HepG2 (cell line): ENCODE data around the gene BMF. TPM values are rescaled to one million over a fixed set of nuclear protein-coding genes. Genes with fewer than 3 reads are reported as not detected.
A peak's percentile ranks its signal among the peaks of the same experiment; 100 is the strongest.

ENCODE experiments used
- ARHGAP35 ChIP-seq: sonication (generic); formaldehyde crosslinking; IDR thresholded peaks from 2 replicates; pipeline ENCODE4 v1.9.0; 2022; ENCODE audit warnings: mild to moderate bottlenecking, inconsistent platforms, moderate library complexity, missing genetic modification reagents, borderline replicate concordance
- CHD2 ChIP-seq: IDR thresholded peaks from 2 replicates; pipeline ENCODE4 v1.6.1; 2011; ENCODE audit warnings: low read depth, low read length, improper control_type of control experiment
- EED ChIP-seq: sonication (generic); formaldehyde crosslinking; IDR thresholded peaks from 2 replicates; pipeline ENCODE4 v1.5.0; 2020; ENCODE audit warnings: mild to moderate bottlenecking, missing genetic modification reagents
- HMG20B ChIP-seq: conservative IDR thresholded peaks from 2 replicates; pipeline ENCODE4 v1.6.1; 2016; ENCODE audit warnings: missing genetic modification reagents, missing compliant biosample characterization
- KMT2B ChIP-seq: IDR thresholded peaks from 2 replicates; pipeline ENCODE4 v1.6.1; 2016; ENCODE audit warnings: missing genetic modification reagents, missing compliant biosample characterization
- MED8 ChIP-seq: sonication (generic); formaldehyde crosslinking; IDR thresholded peaks from 2 replicates; pipeline ENCODE4 v1.8.1; 2023; ENCODE audit warnings: mild to moderate bottlenecking, missing genetic modification reagents; ENCODE audit not compliant: insufficient replicate concordance
- MEIS1 ChIP-seq: sonication (generic); formaldehyde crosslinking; IDR thresholded peaks from 2 replicates; pipeline ENCODE4 v1.9.0; 2021; ENCODE audit warnings: mild to moderate bottlenecking, missing genetic modification reagents, moderate library complexity, borderline replicate concordance
- MIER2 ChIP-seq: IDR thresholded peaks from 2 replicates; pipeline ENCODE4 v1.6.1; 2016; ENCODE audit warnings: missing biosample characterization, missing genetic modification reagents
- NR2F6 ChIP-seq, 2 experiments: IDR thresholded peaks; 2 replicates each; pipeline ENCODE4 v1.6.1; 2016; ENCODE audit warnings: antibody characterized with exemption in 1 of 2, mild to moderate bottlenecking in 1 of 2
- RFX5 ChIP-seq: IDR thresholded peaks from 2 replicates; pipeline ENCODE4 v1.6.1; 2011; ENCODE audit warnings: low read depth, low read length, improper control_type of control experiment
- TAF15 ChIP-seq: fragments of 200-400 bp; formaldehyde crosslinking; IDR thresholded peaks from one replicate; pipeline ENCODE4 v1.6.1; 2018; ENCODE audit warnings: mild to moderate bottlenecking, low read depth, low read length; ENCODE audit not compliant: poor library complexity, severe bottlenecking
- TIGD3 ChIP-seq: sonication (generic); formaldehyde crosslinking; IDR thresholded peaks from 2 replicates; pipeline ENCODE4 v1.5.1; 2020; ENCODE audit warnings: mild to moderate bottlenecking, missing genetic modification reagents, borderline replicate concordance
- ZNF230 ChIP-seq: sonication (generic); formaldehyde crosslinking; IDR thresholded peaks from 2 replicates; pipeline ENCODE4 v1.4.0; 2020; ENCODE audit warnings: mild to moderate bottlenecking, missing genetic modification reagents
- ZNF3 ChIP-seq: IDR thresholded peaks from 2 replicates; pipeline ENCODE4 v1.7.0; 2017; ENCODE audit warnings: inconsistent platforms
- ZNF430 ChIP-seq: sonication (generic); formaldehyde crosslinking; IDR thresholded peaks from 2 replicates; pipeline ENCODE4 v1.9.0; 2021; ENCODE audit warnings: mild to moderate bottlenecking, missing genetic modification reagents
- ZNF605 ChIP-seq: sonication (generic); formaldehyde crosslinking; IDR thresholded peaks from 2 replicates; pipeline ENCODE4 v1.8.0; 2022; ENCODE audit warnings: mild to moderate bottlenecking, missing genetic modification reagents
- ZNF646 ChIP-seq: sonication (generic); formaldehyde crosslinking; IDR thresholded peaks from 2 replicates; pipeline ENCODE4 v1.9.0; 2021; ENCODE audit warnings: mild to moderate bottlenecking, missing genetic modification reagents
- ZNF749 ChIP-seq: sonication (generic); formaldehyde crosslinking; IDR thresholded peaks from 2 replicates; pipeline ENCODE4 v1.8.0; 2022; ENCODE audit warnings: mild to moderate bottlenecking, missing genetic modification reagents, moderate library complexity, borderline replicate concordance
- polyA plus RNA-seq, 8 experiments: library from polyadenylated mRNA; depleted of rRNA in 3 of 8; stranded (reverse) in 7 of 8; unstranded in 1 of 8; fragments of >200 nt; fragmentation: Illumina TruSeq in 4 of 8; extraction: Trizol in 4 of 8; gene quantifications; 2 replicates each; pipeline versions ENCODE4 v1.2.1 to v1.2.3, GENCODE V29; 2011 to 2016; ENCODE audit warnings: low read depth in 4 of 8, missing spikeins in 1 of 8, mixed read lengths in 1 of 8; ENCODE audit not compliant: insufficient read depth in 1 of 8
- total RNA-seq, 5 experiments: library from RNA; depleted of rRNA; stranded (reverse); fragments of >200 nt; fragmentation: Illumina TruSeq; extraction: Trizol; gene quantifications; 2 replicates each; pipeline ENCODE4 v1.2.3, GENCODE V29; 2016; ENCODE audit warnings: low read depth in 1 of 5
- TF ChIP-seq, protein P1 (sequence below): IDR thresholded peaks from 2 replicates; pipeline ENCODE4 v1.6.1; 2016; ENCODE audit warnings: missing genetic modification reagents, missing compliant biosample characterization
- TF ChIP-seq, protein P2 (sequence below): IDR thresholded peaks from 2 replicates; pipeline ENCODE4 v1.6.1; 2016

Gene BMF
- total and polyA plus RNA-seq, 2 of the 13 experiments (the other 11 are each of a cell fraction or from before 2014, with no cell fraction given), result 8.7 to 15.9 TPM

- TF ChIP-seq ZNF646, result no peak
- TF ChIP-seq ZNF430, result peak; percentile 84
- peak; percentile 70 for TF ChIP-seq RFX5
- TF ChIP-seq KMT2B (CRISPR knock-in tag), result peak; percentile 79
- TF ChIP-seq MED8 (CRISPR knock-in tag), result no peak
- no peak for TF ChIP-seq ARHGAP35 (CRISPR knock-in tag)
- peak; percentile 61; the same call in 1 of the 2 replicates for TF ChIP-seq HMG20B (CRISPR knock-in tag)
- TF ChIP-seq, protein P1, sequence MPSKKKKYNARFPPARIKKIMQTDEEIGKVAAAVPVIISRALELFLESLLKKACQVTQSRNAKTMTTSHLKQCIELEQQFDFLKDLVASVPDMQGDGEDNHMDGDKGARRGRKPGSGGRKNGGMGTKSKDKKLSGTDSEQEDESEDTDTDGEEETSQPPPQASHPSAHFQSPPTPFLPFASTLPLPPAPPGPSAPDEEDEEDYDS (CRISPR knock-in tag), result peak; percentile 50; the same call in 1 of the 2 replicates
- no peak for TF ChIP-seq ZNF3 (CRISPR knock-in tag)
- TF ChIP-seq MIER2, result peak; percentile 61; the same call in 1 of the 2 replicates
- no peak for TF ChIP-seq TIGD3
- no peak for TF ChIP-seq ZNF749 (CRISPR knock-in tag)
- no peak for TF ChIP-seq CHD2
- TF ChIP-seq ZNF605 (CRISPR knock-in tag), result peak; percentile 88
- TF ChIP-seq ZNF230 (CRISPR knock-in tag), result peak; percentile 88
- TF ChIP-seq EED (CRISPR knock-in tag), result no peak
- peak; percentile 72 for TF ChIP-seq NR2F6 (IDR thresholded peaks at IDR 0.05)
- TF ChIP-seq NR2F6 (CRISPR knock-in tag; IDR thresholded peaks at IDR 0.05), result peak; percentile 68; the same call in 1 of the 2 replicates
- 0 out of 2 replicates have a peak, but pooled peaks have one; percentile 30 for TF ChIP-seq MEIS1 (CRISPR knock-in tag)
- TF ChIP-seq, protein P2, sequence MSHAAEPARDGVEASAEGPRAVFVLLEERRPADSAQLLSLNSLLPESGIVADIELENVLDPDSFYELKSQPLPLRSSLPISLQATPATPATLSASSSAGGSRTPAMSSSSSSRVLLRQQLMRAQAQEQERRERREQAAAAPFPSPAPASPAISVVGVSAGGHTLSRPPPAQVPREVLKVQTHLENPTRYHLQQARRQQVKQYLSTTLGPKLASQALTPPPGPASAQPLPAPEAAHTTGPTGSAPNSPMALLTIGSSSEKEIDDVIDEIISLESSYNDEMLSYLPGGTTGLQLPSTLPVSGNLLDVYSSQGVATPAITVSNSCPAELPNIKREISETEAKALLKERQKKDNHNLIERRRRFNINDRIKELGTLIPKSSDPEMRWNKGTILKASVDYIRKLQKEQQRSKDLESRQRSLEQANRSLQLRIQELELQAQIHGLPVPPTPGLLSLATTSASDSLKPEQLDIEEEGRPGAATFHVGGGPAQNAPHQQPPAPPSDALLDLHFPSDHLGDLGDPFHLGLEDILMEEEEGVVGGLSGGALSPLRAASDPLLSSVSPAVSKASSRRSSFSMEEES (CRISPR knock-in tag), result peak; percentile 39; the same call in 1 of the 2 replicates
- no peak for TF ChIP-seq TAF15
Measured at GRCh38 chr15:40108855-40109735, at the start of gene BMF (continued).
